ENCODE results near the gene MGMT. TPM values are rescaled to one million over a fixed set of nuclear protein-coding genes. Genes with fewer than 3 reads are reported as not detected.

MGMT gene
- polyA plus RNA-seq, 1 of the 3 experiments (the other 2 are of a cell fraction): 10.8 TPM

GRCh38 chr10:129631006-129631405, 164.0 kb downstream of the MGMT start:
- ChIA-PET CTCF (no interaction called here), POLR2A (no interaction called here)
- TF ChIP-seq YY1 (IDR thresholded peaks at IDR 0.05; ENCODE audit: low read depth) (no peak), RFX5 (IDR thresholded peaks at IDR 0.05; ENCODE audit: low read length) (no peak), CHD2 (IDR thresholded peaks at IDR 0.05; ENCODE audit: low read length, partially characterized antibody) (no peak), TCF12 (IDR thresholded peaks at IDR 0.05) (no peak), NRF1 (IDR thresholded peaks at IDR 0.05; ENCODE audit: low read depth, low read length) (no peak), JUND (IDR thresholded peaks at IDR 0.05) (no peak), TEAD4 (IDR thresholded peaks at IDR 0.05; ENCODE audit: borderline replicate concordance, insufficient read depth) (no peak), TAF1 (IDR thresholded peaks at IDR 0.05; ENCODE audit: borderline replicate concordance, low read depth, low read length) (no peak), MXI1 (IDR thresholded peaks at IDR 0.05; ENCODE audit: low read depth, low read length) (no peak)
- TF ChIP-seq, protein P1, sequence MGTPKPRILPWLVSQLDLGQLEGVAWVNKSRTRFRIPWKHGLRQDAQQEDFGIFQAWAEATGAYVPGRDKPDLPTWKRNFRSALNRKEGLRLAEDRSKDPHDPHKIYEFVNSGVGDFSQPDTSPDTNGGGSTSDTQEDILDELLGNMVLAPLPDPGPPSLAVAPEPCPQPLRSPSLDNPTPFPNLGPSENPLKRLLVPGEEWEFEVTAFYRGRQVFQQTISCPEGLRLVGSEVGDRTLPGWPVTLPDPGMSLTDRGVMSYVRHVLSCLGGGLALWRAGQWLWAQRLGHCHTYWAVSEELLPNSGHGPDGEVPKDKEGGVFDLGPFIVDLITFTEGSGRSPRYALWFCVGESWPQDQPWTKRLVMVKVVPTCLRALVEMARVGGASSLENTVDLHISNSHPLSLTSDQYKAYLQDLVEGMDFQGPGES (IDR thresholded peaks at IDR 0.05; ENCODE audit: low read depth, low read length): no peak
- H3K4me1 ChIP-seq (ENCODE audit: control insufficient read depth in 1 of 2, insufficient read depth in 2 of 2, low read depth in 1 of 2, low read length in 1 of 2): peaks cover 0 to 3% of the 10 kb centered on the region in 2 experiments; a peak in 2 of 4 replicates
- no peaks in the 10 kb centered on the region for H3K9me2 ChIP-seq
- H3K9ac ChIP-seq: no peak overlapping the region
- no peak overlapping the region for H3K4me2 ChIP-seq
- no peak overlapping the region for H3K27ac ChIP-seq (ENCODE audit: low read depth in 2 of 2, low read length in 1 of 2)
- no peaks in the 10 kb centered on the region for H3K36me3 ChIP-seq (replicated peaks in 1 of 2; ENCODE audit: control insufficient read depth in 1 of 2, insufficient read depth in 2 of 2, low read length in 1 of 2)
- no peaks in the 10 kb centered on the region for H3K79me2 ChIP-seq (ENCODE audit: insufficient read depth)
- H3K4me3 ChIP-seq (ENCODE audit: low read depth in 2 of 2, low read length in 1 of 2): no peak overlapping the region
- DNase-seq: no peak
- no peaks in the 10 kb centered on the region for H4K20me1 ChIP-seq (ENCODE audit: insufficient read depth)
- H3K27me3 ChIP-seq (ENCODE audit: insufficient read depth): no peaks in the 10 kb centered on the region
- H3K9me3 ChIP-seq: no peaks in the 10 kb centered on the region
- 59% methylated on average over 6 of the region's 6 CpGs for WGBS (ENCODE audit: low lambda C conversion rate)
- no peaks in the 10 kb centered on the region for H3F3A ChIP-seq (replicated peaks; ENCODE audit: insufficient read depth)
- no peak overlapping the region for H2AFZ ChIP-seq (ENCODE audit: low read depth)

- Histone ChIP-seq H3K27ac (ENCODE audit: low read depth in 2 of 2, low read length in 1 of 2) (no peak overlapping the region), H2AFZ (ENCODE audit: low read depth) (no peak overlapping the region), H3K4me1 (ENCODE audit: control insufficient read depth in 1 of 2, insufficient read depth in 2 of 2, low read depth in 1 of 2, low read length in 1 of 2) (peaks cover 0 to under 1% of the 10 kb centered on the region in 2 experiments; a peak in 1 of 4 replicates), H3K4me2 (no peak overlapping the region), H3K27me3 (ENCODE audit: insufficient read depth) (no peaks in the 10 kb centered on the region), H3K79me2 (ENCODE audit: insufficient read depth) (no peaks in the 10 kb centered on the region), H3K9me2 (no peaks in the 10 kb centered on the region), H3K9me3 (no peaks in the 10 kb centered on the region), H3F3A (replicated peaks; ENCODE audit: insufficient read depth) (no peaks in the 10 kb centered on the region), H4K20me1 (ENCODE audit: insufficient read depth) (no peaks in the 10 kb centered on the region), H3K9ac (no peak overlapping the region), H3K36me3 (replicated peaks in 1 of 2; ENCODE audit: control insufficient read depth in 1 of 2, insufficient read depth in 2 of 2, low read length in 1 of 2) (no peaks in the 10 kb centered on the region), H3K4me3 (ENCODE audit: low read depth in 2 of 2, low read length in 1 of 2) (no peak overlapping the region)
- POLR2A ChIA-PET: no interaction called here
- 78% methylated on average over 17 of the region's 17 CpGs for WGBS (ENCODE audit: low lambda C conversion rate)
- CTCF ChIA-PET: interaction anchor here (1.2 kb wide), 1 partner anchor 39 kb away, joined by 3 read pairs; no protein-coding TSS in a partner anchor
- TF ChIP-seq RXRA (IDR thresholded peaks at IDR 0.05; ENCODE audit: borderline replicate concordance, low read depth) (no peak), TEAD4 (IDR thresholded peaks at IDR 0.05; ENCODE audit: borderline replicate concordance, insufficient read depth) (no peak), USF1 (IDR thresholded peaks at IDR 0.05; ENCODE audit: borderline replicate concordance, low read depth) (no peak), ZBTB33 (IDR thresholded peaks at IDR 0.05; ENCODE audit: borderline replicate concordance, low read depth) (no peak), TAF1 (IDR thresholded peaks at IDR 0.05; ENCODE audit: borderline replicate concordance, low read depth, low read length) (no peak), EP300 (IDR thresholded peaks at IDR 0.05; ENCODE audit: borderline replicate concordance in 1 of 2, low read depth in 1 of 2, low read length in 1 of 2) (no peak), GATA2 (CRISPR knock-in tag; IDR thresholded peaks at IDR 0.05) (no peak), NRF1 (IDR thresholded peaks at IDR 0.05; ENCODE audit: low read depth, low read length) (no peak)
- TF ChIP-seq, protein P1 (IDR thresholded peaks at IDR 0.05; ENCODE audit: low read depth, low read length): no peak
- no peak for DNase-seq
These were observed 165.0 kb downstream of the MGMT start for GRCh38 chr10:129631870-129632623.

Measured in SK-N-SH (cell line).